Tibial nerve (tissue), 4 donors: ENCODE results near the gene NR3C1. TPM values are rescaled to one million over a fixed set of nuclear protein-coding genes. Genes with fewer than 3 reads are reported as not detected.

Source experiments
- DNase-seq, 2 donors: peaks; one replicate each; pipeline ENCODE4 v3.0.0-alpha.2; 2019; ENCODE audit warnings: low spot score in 2 of 2
- H3K27ac ChIP-seq, 4 donors: fragments of 200-600 bp; sonication (generic) in 3 of 4; one replicate each; pipeline ENCODE4 v1.5.1; 2017 to 2019; ENCODE audit warnings: mild to moderate bottlenecking in 1 of 4
- H3K27me3 ChIP-seq, 2 donors: fragments of 200-600 bp; sonication (generic) in 1 of 2; one replicate each; pipeline versions ENCODE4 v1.5.1 to v1.6.0; 2017 to 2019
- H3K36me3 ChIP-seq, 3 donors: fragments of 200-600 bp; sonication (generic); one replicate each; pipeline ENCODE4 v1.5.1; 2018 to 2019
- H3K4me1 ChIP-seq, 4 donors: fragments of 200-600 bp; sonication (generic) in 3 of 4; one replicate each; pipeline ENCODE4 v1.5.1; 2017 to 2019
- H3K4me3 ChIP-seq, 4 donors: fragments of 200-600 bp; sonication (generic) in 3 of 4; one replicate each; pipeline ENCODE4 v1.5.1; 2017 to 2019; ENCODE audit warnings: mild to moderate bottlenecking in 1 of 4, moderate library complexity in 1 of 4
- H3K9me3 ChIP-seq, 4 donors: fragments of 200-600 bp; sonication (generic) in 3 of 4; one replicate each; pipeline ENCODE4 v1.5.1; 2017 to 2019
- EP300 ChIP-seq, 2 donors: sonication (generic); formaldehyde crosslinking; IDR thresholded peaks; one replicate each; pipeline ENCODE4 v1.6.1; 2017; ENCODE audit warnings: antibody characterized with exemption in 2 of 2, mild to moderate bottlenecking in 1 of 2
- POLR2A ChIP-seq, 2 donors: fragments of 450-650 bp; IDR thresholded peaks; one replicate each; pipeline ENCODE4 v1.6.1; 2017; ENCODE audit warnings: antibody characterized with exemption in 2 of 2, mild to moderate bottlenecking in 2 of 2, moderate library complexity in 2 of 2
- WGBS, 2 donors: methylation state at CpG; one replicate each; pipeline ENCODE4 v1.1.5; 2018; 5-methylcytosine and 5-hydroxymethylcytosine counted together
- total RNA-seq, 4 donors: library from RNA; depleted of rRNA; stranded (reverse); fragments of >200 nt; gene quantifications; one replicate each; pipeline ENCODE4 v1.1.0, GENCODE V29; 2016
- TF ChIP-seq, protein P1 (sequence below), 5 experiments: fragments of 200-600 bp in 3 of 5; fragments of 450-650 bp in 2 of 5; sonication (generic) in 3 of 5; IDR thresholded peaks; one replicate each; pipeline ENCODE4 v1.5.1; 2016 to 2019; ENCODE audit warnings: antibody characterized with exemption in 5 of 5, mild to moderate bottlenecking in 3 of 5, moderate library complexity in 2 of 5

Gene NR3C1
- total RNA-seq, 4 donors from 2014 or later, result 47.1 to 86.2 (median 75.8) TPM

DNA sequence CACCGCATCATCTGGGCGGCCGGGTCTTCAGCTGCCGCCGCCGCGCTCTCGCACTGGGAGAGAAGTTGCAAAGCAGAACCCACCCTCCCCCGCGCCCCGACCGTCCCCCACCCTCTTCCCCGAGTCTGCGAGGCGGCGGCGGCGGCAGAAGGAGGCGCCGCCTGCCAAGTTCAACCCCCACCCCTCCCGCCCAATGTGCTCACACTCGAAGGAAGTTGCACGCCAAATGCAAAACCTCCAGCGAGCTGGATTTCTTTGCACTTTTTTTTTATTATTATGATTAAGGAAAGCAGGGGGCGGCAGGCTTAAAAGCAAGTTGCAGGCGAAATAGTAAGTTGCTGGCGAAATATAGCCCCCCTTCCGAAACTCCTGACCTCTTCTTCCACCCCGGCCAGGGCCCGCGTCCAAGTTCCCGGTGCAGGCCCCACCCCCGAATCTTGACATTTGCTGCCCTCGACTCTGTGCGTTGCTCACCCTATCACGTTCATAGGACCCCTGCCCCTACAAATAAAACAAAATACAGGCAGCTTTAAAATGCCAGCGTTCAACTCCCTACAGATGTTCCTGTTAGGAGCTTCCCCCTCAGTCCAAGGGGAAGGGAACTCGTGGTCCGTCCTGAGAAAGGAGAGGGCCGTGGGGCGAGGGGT, 1.1 kb upstream of the NR3C1 start:
- Histone ChIP-seq H3K27ac (peak overlapping the region; percentile 98 to 99 (median 98)), H3K4me3 (peak overlapping the region; percentile 80 to 87 (median 84)), H3K36me3 (no peaks in the 10 kb centered on the region), H3K27me3 (no peaks in the 10 kb centered on the region), H3K9me3 (no peaks in the 10 kb centered on the region), H3K4me1 (peaks cover 0 to 24% (median 12%) of the 10 kb centered on the region in 4 donors)
- TF ChIP-seq, protein P1, sequence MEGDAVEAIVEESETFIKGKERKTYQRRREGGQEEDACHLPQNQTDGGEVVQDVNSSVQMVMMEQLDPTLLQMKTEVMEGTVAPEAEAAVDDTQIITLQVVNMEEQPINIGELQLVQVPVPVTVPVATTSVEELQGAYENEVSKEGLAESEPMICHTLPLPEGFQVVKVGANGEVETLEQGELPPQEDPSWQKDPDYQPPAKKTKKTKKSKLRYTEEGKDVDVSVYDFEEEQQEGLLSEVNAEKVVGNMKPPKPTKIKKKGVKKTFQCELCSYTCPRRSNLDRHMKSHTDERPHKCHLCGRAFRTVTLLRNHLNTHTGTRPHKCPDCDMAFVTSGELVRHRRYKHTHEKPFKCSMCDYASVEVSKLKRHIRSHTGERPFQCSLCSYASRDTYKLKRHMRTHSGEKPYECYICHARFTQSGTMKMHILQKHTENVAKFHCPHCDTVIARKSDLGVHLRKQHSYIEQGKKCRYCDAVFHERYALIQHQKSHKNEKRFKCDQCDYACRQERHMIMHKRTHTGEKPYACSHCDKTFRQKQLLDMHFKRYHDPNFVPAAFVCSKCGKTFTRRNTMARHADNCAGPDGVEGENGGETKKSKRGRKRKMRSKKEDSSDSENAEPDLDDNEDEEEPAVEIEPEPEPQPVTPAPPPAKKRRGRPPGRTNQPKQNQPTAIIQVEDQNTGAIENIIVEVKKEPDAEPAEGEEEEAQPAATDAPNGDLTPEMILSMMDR (IDR thresholded peaks at IDR 0.05), result no peak
- TF ChIP-seq POLR2A (IDR thresholded peaks at IDR 0.05) (no peak), EP300 (IDR thresholded peaks at IDR 0.05) (peak in 1 of 2 donors; percentile 6)
- 1% methylated on average over 20 to 33 of the region's 41 CpGs for WGBS, 2 donors
- peak; percentile 52 to 83 for DNase-seq

GRCh38 chr5:143403334-143403592, 223 bp downstream of the NR3C1 start:
- DNase-seq, result no peak
- peaks cover 0 to 34% (median 17%) of the 10 kb centered on the region in 4 donors for H3K4me1 ChIP-seq
- H3K27ac ChIP-seq, result peak overlapping the region; percentile 98 to 99 (median 98)
- peak overlapping the region; percentile 83 to 87 (median 86) for H3K4me3 ChIP-seq
- H3K27me3 ChIP-seq, result no peaks in the 10 kb centered on the region
- 1 to 9% methylated on average over 6 to 27 of the region's 27 CpGs for WGBS, 2 donors
- H3K9me3 ChIP-seq, result no peaks in the 10 kb centered on the region
- H3K36me3 ChIP-seq, result no peaks in the 10 kb centered on the region
- TF ChIP-seq, protein P1 (IDR thresholded peaks at IDR 0.05), result no peak
- peak in 1 of 2 donors; percentile 60 for TF ChIP-seq POLR2A (IDR thresholded peaks at IDR 0.05)
- TF ChIP-seq EP300 (IDR thresholded peaks at IDR 0.05), result peak in 1 of 2 donors; percentile 85

- no peak for TF ChIP-seq POLR2A (IDR thresholded peaks at IDR 0.05)
- TF ChIP-seq EP300 (IDR thresholded peaks at IDR 0.05), result no peak
- H3K4me3 ChIP-seq, result peak overlapping the region; percentile 83 to 87 (median 86)
- no peaks in the 10 kb centered on the region for H3K9me3 ChIP-seq
- 0% methylated on average over 44 to 46 of the region's 80 CpGs for WGBS, 2 donors
- H3K36me3 ChIP-seq, result no peaks in the 10 kb centered on the region
- peak overlapping the region; percentile 98 to 99 (median 98) for H3K27ac ChIP-seq
- no peaks in the 10 kb centered on the region for H3K27me3 ChIP-seq
- peak; percentile 40 to 55 for DNase-seq
- H3K4me1 ChIP-seq, result peaks cover 0 to 36% (median 17%) of the 10 kb centered on the region in 4 donors
Observed at GRCh38 chr5:143402553-143403333, 743 bp downstream of the NR3C1 start.

DNA sequence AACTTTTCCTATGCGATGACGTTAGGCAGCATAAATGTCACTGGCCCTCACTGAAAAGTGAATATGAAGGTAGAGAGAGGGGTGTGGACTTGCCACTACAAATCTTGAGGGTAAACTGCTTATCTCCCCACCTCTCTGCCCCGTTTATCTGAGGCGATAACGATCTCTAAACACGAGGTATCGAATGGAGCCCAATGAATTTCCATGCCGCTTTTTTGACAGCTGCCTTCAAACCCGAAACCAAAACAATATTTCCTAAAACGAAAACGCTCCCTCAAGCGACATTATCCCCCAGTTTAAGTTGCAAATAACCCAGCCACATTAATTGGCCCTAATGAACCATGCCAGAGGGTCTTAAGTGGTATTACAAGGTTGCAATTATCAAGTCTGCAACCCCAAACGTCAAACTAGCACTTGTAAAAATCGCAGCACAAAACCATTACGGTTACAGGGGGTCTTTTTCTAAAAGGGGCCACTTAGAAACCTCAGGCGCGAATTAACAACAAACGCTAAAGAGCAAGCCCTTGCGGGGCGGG, 1.4 kb downstream of the NR3C1 start:
- peak overlapping the region; percentile 83 to 87 (median 86) for H3K4me3 ChIP-seq
- no peak for DNase-seq
- peak overlapping the region; percentile 98 to 99 (median 98) for H3K27ac ChIP-seq
- peaks cover 0 to 42% (median 20%) of the 10 kb centered on the region in 4 donors for H3K4me1 ChIP-seq
- peak in 1 of 2 donors; percentile 19 for TF ChIP-seq EP300 (IDR thresholded peaks at IDR 0.05)
- TF ChIP-seq POLR2A (IDR thresholded peaks at IDR 0.05), result no peak
- H3K9me3 ChIP-seq, result no peaks in the 10 kb centered on the region
- no peaks in the 10 kb centered on the region for H3K36me3 ChIP-seq
- 5 to 9% methylated on average over 20 of the region's 20 CpGs for WGBS, 2 donors
- H3K27me3 ChIP-seq, result no peaks in the 10 kb centered on the region

DNA sequence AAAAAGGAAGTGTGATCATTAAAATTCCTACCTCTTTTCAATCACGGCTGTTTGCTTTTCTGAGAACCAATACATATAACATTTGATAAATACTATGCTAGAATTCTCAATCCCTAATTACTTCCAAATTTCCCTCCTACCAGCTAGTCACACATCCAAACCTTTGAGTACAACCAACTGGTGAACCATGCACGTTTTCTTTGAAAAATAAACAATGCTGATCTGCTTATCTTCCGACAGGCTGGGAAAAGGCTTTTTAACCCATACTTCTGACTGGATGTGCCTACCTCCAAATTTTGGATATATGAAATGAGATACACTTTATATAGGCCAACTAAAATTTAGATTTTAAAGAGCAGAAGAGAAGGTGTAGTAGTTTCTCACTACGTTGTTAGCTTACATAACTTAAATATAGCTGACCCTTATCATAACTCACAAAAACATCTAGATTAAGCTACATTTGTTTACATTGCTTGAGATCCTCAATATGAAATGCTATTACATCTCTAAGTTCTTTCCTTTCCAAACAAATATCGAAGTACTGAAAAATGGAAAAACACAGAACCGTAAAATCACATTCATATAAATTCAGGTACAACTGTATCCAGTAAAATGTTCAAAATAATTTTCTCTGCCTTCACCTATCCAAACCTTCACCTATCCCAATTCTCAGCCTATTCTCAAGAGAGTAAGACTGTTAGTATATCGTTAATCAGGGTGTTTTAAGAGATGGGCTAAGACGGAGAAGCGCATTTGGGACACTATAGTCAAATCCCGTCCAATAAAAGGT, 2.1 kb downstream of the NR3C1 start:
- peaks cover 0 to 48% (median 23%) of the 10 kb centered on the region in 4 donors for H3K4me1 ChIP-seq
- H3K36me3 ChIP-seq, result no peaks in the 10 kb centered on the region
- TF ChIP-seq POLR2A (IDR thresholded peaks at IDR 0.05), result no peak
- TF ChIP-seq EP300 (IDR thresholded peaks at IDR 0.05), result no peak
- TF ChIP-seq, protein P1 (IDR thresholded peaks at IDR 0.05), result no peak
- no peaks in the 10 kb centered on the region for H3K27me3 ChIP-seq
- H3K4me3 ChIP-seq, result peak overlapping the region; percentile 83 to 87 (median 86)
- no peak for DNase-seq
- H3K9me3 ChIP-seq, result no peaks in the 10 kb centered on the region
- WGBS, 2 donors, result 29% methylated on average over 10 of the region's 10 CpGs
- H3K27ac ChIP-seq, result peak overlapping the region; percentile 98 to 99 (median 98)
